GM12873 (cell line): ENCODE measurements around the gene CPEB4.

Source experiments
- CTCF ChIP-seq: IDR thresholded peaks from 2 replicates; pipeline ENCODE4 v1.5.1; 2012; ENCODE audit warnings: low read depth, mild to moderate bottlenecking, moderate library complexity, low read length, control low read depth; ENCODE audit not compliant: insufficient read depth; ENCODE audit errors: missing control alignments

CPEB4 gene

GRCh38 chr5:173846929-173847501 lies 41.1 kb upstream of the CPEB4 start:
- TF ChIP-seq CTCF = no peak

GRCh38 chr5:173848986-173849596 lies 39.1 kb upstream of the CPEB4 start:
- no peak for TF ChIP-seq CTCF

- TF ChIP-seq CTCF = no peak
These were observed 38.2 kb upstream of the CPEB4 start for GRCh38 chr5:173849908-173850307.

- no peak for TF ChIP-seq CTCF
These were observed 37.5 kb upstream of the CPEB4 start for GRCh38 chr5:173850659-173851058.

GRCh38 chr5:173851595-173852243 lies 36.4 kb upstream of the CPEB4 start:
- TF ChIP-seq CTCF = no peak

- no peak for TF ChIP-seq CTCF
These were observed 35.3 kb upstream of the CPEB4 start for GRCh38 chr5:173852790-173853359.

GRCh38 chr5:173853370-173854131 lies 34.6 kb upstream of the CPEB4 start:
- TF ChIP-seq CTCF = no peak
